Measurements from ENCODE around the gene EXOC2. TPM values are rescaled to one million over a fixed set of nuclear protein-coding genes. Genes with fewer than 3 reads are reported as not detected.

The EXOC2 gene
- total RNA-seq, 2 donors from 2014 or later, result 17.2 to 24.1 TPM

DNA sequence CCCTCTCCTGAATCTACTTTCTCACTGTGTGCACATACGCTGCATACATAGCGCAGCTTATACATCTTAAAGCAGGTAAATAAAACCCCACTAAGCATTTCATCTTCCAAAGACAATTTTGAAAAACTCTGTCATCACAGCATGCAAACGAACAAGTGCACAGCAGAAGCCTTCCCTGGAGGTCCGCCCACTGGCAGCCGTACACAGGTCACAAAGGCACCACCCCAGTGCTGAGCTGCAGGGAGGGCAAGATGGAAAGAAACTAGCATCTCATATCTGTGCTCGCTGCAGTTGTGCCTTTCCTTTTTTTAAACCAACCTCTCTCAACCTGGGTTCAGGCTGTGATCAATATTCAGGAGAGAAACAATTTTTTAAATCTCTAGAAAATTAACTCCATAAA is 109.3 kb downstream of the EXOC2 start:
- H3K4me3 ChIP-seq, result no peak overlapping the region
- no peaks in the 10 kb centered on the region for H3K27me3 ChIP-seq (replicated peaks; ENCODE audit: insufficient read depth)
- no peak overlapping the region for H3K27ac ChIP-seq
- ATAC-seq (ENCODE audit: insufficient number of reproducible peaks, low FRiP score, low read depth) (no peak), DNase-seq (ENCODE audit: low spot score) (no peak)
- H3K4me1 ChIP-seq (ENCODE audit: control insufficient read depth in 1 of 2, low read depth in 2 of 2), result no peaks in the 10 kb centered on the region
- no peaks in the 10 kb centered on the region for H3K9me3 ChIP-seq
- no peaks in the 10 kb centered on the region for H3K36me3 ChIP-seq
- TF ChIP-seq, protein P1, sequence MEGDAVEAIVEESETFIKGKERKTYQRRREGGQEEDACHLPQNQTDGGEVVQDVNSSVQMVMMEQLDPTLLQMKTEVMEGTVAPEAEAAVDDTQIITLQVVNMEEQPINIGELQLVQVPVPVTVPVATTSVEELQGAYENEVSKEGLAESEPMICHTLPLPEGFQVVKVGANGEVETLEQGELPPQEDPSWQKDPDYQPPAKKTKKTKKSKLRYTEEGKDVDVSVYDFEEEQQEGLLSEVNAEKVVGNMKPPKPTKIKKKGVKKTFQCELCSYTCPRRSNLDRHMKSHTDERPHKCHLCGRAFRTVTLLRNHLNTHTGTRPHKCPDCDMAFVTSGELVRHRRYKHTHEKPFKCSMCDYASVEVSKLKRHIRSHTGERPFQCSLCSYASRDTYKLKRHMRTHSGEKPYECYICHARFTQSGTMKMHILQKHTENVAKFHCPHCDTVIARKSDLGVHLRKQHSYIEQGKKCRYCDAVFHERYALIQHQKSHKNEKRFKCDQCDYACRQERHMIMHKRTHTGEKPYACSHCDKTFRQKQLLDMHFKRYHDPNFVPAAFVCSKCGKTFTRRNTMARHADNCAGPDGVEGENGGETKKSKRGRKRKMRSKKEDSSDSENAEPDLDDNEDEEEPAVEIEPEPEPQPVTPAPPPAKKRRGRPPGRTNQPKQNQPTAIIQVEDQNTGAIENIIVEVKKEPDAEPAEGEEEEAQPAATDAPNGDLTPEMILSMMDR (IDR thresholded peaks at IDR 0.05), result no peak

- DNase-seq (ENCODE audit: low spot score) (no peak), ATAC-seq (ENCODE audit: insufficient number of reproducible peaks, low FRiP score, low read depth) (no peak)
- H3K36me3 ChIP-seq, result no peaks in the 10 kb centered on the region
- no peaks in the 10 kb centered on the region for H3K4me1 ChIP-seq (ENCODE audit: control insufficient read depth in 1 of 2, low read depth in 2 of 2)
- H3K9me3 ChIP-seq, result no peaks in the 10 kb centered on the region
- TF ChIP-seq, protein P1 (IDR thresholded peaks at IDR 0.05), result no peak
- no peak overlapping the region for H3K27ac ChIP-seq
- H3K27me3 ChIP-seq (replicated peaks; ENCODE audit: insufficient read depth), result no peaks in the 10 kb centered on the region
- H3K4me3 ChIP-seq, result no peak overlapping the region
Measured at GRCh38 chr6:583116-583515, 109.8 kb downstream of the EXOC2 start.

DNA sequence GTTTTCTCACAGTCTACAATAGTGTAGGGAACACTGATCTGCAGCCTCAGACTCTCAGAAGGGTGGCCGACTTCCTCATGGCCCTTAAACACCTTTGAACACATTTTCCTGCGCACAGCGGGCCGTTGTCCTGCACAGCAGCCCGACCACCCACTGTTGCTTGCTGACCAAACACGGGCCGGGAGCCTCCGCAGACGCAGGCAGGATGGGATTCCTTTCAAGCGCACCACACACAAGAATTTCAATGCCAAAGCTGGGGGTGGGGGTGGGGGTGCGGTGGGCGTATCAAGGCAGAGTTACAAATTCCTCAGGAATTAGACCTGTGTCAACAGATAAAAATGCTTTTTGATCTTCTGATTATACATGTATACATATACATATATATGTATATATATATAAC is 110.6 kb downstream of the EXOC2 start:
- no peaks in the 10 kb centered on the region for H3K4me1 ChIP-seq (ENCODE audit: control insufficient read depth in 1 of 2, low read depth in 2 of 2)
- TF ChIP-seq, protein P1 (IDR thresholded peaks at IDR 0.05), result no peak
- ATAC-seq (ENCODE audit: insufficient number of reproducible peaks, low FRiP score, low read depth), result no peak
- no peaks in the 10 kb centered on the region for H3K36me3 ChIP-seq
- H3K27me3 ChIP-seq (replicated peaks; ENCODE audit: insufficient read depth), result no peaks in the 10 kb centered on the region
- no peak overlapping the region for H3K4me3 ChIP-seq
- no peak overlapping the region for H3K27ac ChIP-seq
- H3K9me3 ChIP-seq, result no peaks in the 10 kb centered on the region
- no peak for DNase-seq (ENCODE audit: low spot score)

DNA sequence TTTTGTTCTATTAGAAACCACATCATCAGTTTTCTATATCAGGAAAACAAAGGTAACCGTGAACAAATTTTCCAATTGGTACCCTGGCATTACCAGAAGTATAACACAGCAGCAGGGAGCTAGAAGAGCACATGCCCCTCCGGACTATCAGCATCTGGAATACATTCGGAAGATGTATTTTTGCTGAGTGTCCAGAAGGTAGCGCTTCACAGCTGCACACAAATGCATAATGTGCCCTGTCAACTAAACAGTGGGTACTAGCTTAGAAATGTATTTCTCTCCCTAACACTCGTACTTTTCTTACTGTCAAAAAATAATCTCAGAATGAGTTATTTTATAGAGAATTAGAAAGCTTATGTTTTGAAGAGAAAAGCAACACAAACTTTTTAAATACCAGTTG is 113.6 kb downstream of the EXOC2 start:
- H3K36me3 ChIP-seq, result no peaks in the 10 kb centered on the region
- no peak for ATAC-seq (ENCODE audit: insufficient number of reproducible peaks, low FRiP score, low read depth)
- DNase-seq (ENCODE audit: low spot score), result no peak
- no peaks in the 10 kb centered on the region for H3K4me1 ChIP-seq (ENCODE audit: control insufficient read depth in 1 of 2, low read depth in 2 of 2)
- H3K27me3 ChIP-seq (replicated peaks; ENCODE audit: insufficient read depth), result no peaks in the 10 kb centered on the region
- no peaks in the 10 kb centered on the region for H3K9me3 ChIP-seq
- H3K27ac ChIP-seq, result no peak overlapping the region
- no peak overlapping the region for H3K4me3 ChIP-seq
- TF ChIP-seq, protein P1 (IDR thresholded peaks at IDR 0.05), result no peak

- Histone ChIP-seq H3K4me1 (ENCODE audit: control insufficient read depth in 1 of 2, low read depth in 2 of 2) (no peaks in the 10 kb centered on the region), H3K36me3 (peaks cover 7% of the 10 kb centered on the region)
- TF ChIP-seq, protein P1 (IDR thresholded peaks at IDR 0.05), result no peak
Measured at GRCh38 chr6:572596-573265, 120.2 kb downstream of the EXOC2 start.

More at GRCh38 chr6:572596-573265, 120.2 kb downstream of the EXOC2 start:
- no peak overlapping the region for H3K4me3 ChIP-seq
- ATAC-seq (ENCODE audit: insufficient number of reproducible peaks, low FRiP score, low read depth) (no peak), DNase-seq (ENCODE audit: low spot score) (no peak)
- no peak overlapping the region for H3K27ac ChIP-seq
- no peaks in the 10 kb centered on the region for H3K9me3 ChIP-seq
- H3K27me3 ChIP-seq (replicated peaks; ENCODE audit: insufficient read depth), result no peaks in the 10 kb centered on the region
